ENCODE data around the gene BABAM2.

- TF ChIP-seq, protein P1, sequence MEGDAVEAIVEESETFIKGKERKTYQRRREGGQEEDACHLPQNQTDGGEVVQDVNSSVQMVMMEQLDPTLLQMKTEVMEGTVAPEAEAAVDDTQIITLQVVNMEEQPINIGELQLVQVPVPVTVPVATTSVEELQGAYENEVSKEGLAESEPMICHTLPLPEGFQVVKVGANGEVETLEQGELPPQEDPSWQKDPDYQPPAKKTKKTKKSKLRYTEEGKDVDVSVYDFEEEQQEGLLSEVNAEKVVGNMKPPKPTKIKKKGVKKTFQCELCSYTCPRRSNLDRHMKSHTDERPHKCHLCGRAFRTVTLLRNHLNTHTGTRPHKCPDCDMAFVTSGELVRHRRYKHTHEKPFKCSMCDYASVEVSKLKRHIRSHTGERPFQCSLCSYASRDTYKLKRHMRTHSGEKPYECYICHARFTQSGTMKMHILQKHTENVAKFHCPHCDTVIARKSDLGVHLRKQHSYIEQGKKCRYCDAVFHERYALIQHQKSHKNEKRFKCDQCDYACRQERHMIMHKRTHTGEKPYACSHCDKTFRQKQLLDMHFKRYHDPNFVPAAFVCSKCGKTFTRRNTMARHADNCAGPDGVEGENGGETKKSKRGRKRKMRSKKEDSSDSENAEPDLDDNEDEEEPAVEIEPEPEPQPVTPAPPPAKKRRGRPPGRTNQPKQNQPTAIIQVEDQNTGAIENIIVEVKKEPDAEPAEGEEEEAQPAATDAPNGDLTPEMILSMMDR (IDR thresholded peaks at IDR 0.05) = no peak
- no peak for TF ChIP-seq POLR2A (IDR thresholded peaks at IDR 0.05)
Measured at GRCh38 chr2:27891673-27892105, 1.2 kb downstream of the BABAM2 start.

All from thyroid gland (tissue), 4 donors.